Fibroblast of lung (primary cell): ENCODE data around the gene GLB1L3. TPM values are rescaled to one million over a fixed set of nuclear protein-coding genes. Genes with fewer than 3 reads are reported as not detected.

Experiments used
- DNase-seq, 2 donors: peaks; one replicate each; pipeline versions ENCODE4 v3.0.0 to v3.0.0-alpha.2; 2010; ENCODE audit warnings: low read depth in 2 of 2
- H2AFZ ChIP-seq: 2 replicates; pipeline ENCODE4 v1.5.1; 2012; ENCODE audit warnings: low read length, control low read depth, inconsistent platforms
- H3K27ac ChIP-seq: 2 replicates; pipeline ENCODE4 v1.5.1; 2011; ENCODE audit warnings: low read length, control low read depth; ENCODE audit not compliant: insufficient read depth
- H3K27me3 ChIP-seq: 2 replicates; pipeline ENCODE4 v1.5.1; 2011; ENCODE audit warnings: mild to moderate bottlenecking, low read length; ENCODE audit not compliant: control insufficient read depth, insufficient read depth
- H3K36me3 ChIP-seq: 2 replicates; pipeline ENCODE4 v1.5.1; 2011; ENCODE audit warnings: low read length; ENCODE audit not compliant: control insufficient read depth, insufficient read depth
- H3K4me1 ChIP-seq: 2 replicates; pipeline ENCODE4 v1.5.1; 2011; ENCODE audit warnings: low read length; ENCODE audit not compliant: control insufficient read depth, insufficient read depth; ENCODE audit errors: extremely low read depth
- H3K4me2 ChIP-seq: 2 replicates; pipeline ENCODE4 v1.5.1; 2011; ENCODE audit warnings: low read length, control low read depth; ENCODE audit not compliant: insufficient read depth; ENCODE audit errors: extremely low read depth
- H3K4me3 ChIP-seq, 4 experiments: fragments of 200-600 bp in 1 of 4; sonication (generic) in 1 of 4; replicated peaks in 1 of 4; 2 replicates each; pipeline ENCODE4 v1.5.1; 2011 to 2016; ENCODE audit warnings: low read length in 4 of 4, low read depth in 3 of 4, mild to moderate bottlenecking in 3 of 4, control low read depth in 2 of 4, inconsistent platforms in 1 of 4, mixed read lengths in 1 of 4; ENCODE audit not compliant: insufficient read depth in 1 of 4; ENCODE audit errors: control extremely low read depth in 1 of 4
- H3K79me2 ChIP-seq: 2 replicates; pipeline ENCODE4 v1.5.1; 2012; ENCODE audit warnings: mild to moderate bottlenecking, low read length, inconsistent platforms; ENCODE audit not compliant: control insufficient read depth, insufficient read depth
- H3K9ac ChIP-seq: 2 replicates; pipeline ENCODE4 v1.5.1; 2011; ENCODE audit warnings: mild to moderate bottlenecking, low read length, control low read depth; ENCODE audit not compliant: insufficient read depth
- H3K9me3 ChIP-seq: 2 replicates; pipeline ENCODE4 v1.5.1; 2012; ENCODE audit warnings: low read depth, low read length; ENCODE audit not compliant: control insufficient read depth, insufficient read depth
- H4K20me1 ChIP-seq: 2 replicates; pipeline ENCODE4 v1.5.1; 2011; ENCODE audit warnings: low read length; ENCODE audit not compliant: control insufficient read depth, insufficient read depth; ENCODE audit errors: extremely low read depth
- CTCF ChIP-seq, 2 donors: IDR thresholded peaks in 1 of 2; conservative IDR thresholded peaks in 1 of 2; 1 replicate in 1 of 2; 2 replicates in 1 of 2; pipeline ENCODE4 v1.5.1; 2011 to 2012; ENCODE audit warnings: low read length in 2 of 2, control low read depth in 1 of 2, inconsistent platforms in 1 of 2, low read depth in 1 of 2, mild to moderate bottlenecking in 1 of 2
- EZH2 ChIP-seq: IDR thresholded peaks from 2 replicates; pipeline ENCODE4 v1.5.1; 2012; ENCODE audit warnings: low read length, control low read depth, mild to moderate bottlenecking; ENCODE audit errors: missing control alignments
- polyA plus RNA-seq, 2 donors: library from polyadenylated mRNA; depleted of rRNA in 1 of 2; stranded (reverse) in 1 of 2; unstranded in 1 of 2; fragments of >200 nt; gene quantifications; 2 replicates each; pipeline ENCODE4 v1.2.1, GENCODE V29; 2011 to 2012; ENCODE audit warnings: missing spikeins in 1 of 2
- total RNA-seq: library from RNA; depleted of rRNA; stranded (reverse); fragments of >200 nt; gene quantifications from 2 replicates; pipeline ENCODE4 v1.2.1, GENCODE V29; 2014

Gene GLB1L3
- total and polyA plus RNA-seq, 2 donors (not counting 1 experiment from before 2014, with no cell fraction given): not detected

GRCh38 chr11:134266841-134267251 lies 9.3 kb upstream of the GLB1L3 start:
- peak; percentile 86 to 88 for DNase-seq
- no peaks in the 10 kb centered on the region for H4K20me1 ChIP-seq
- H3K27ac ChIP-seq: no peak overlapping the region
- TF ChIP-seq CTCF (conservative IDR thresholded peaks at IDR 0.05 in 1 of 2, IDR thresholded peaks at IDR 0.05 in 1 of 2; ENCODE audit: low read depth in 1 of 2, low read length in 2 of 2) (no peak), EZH2 (no peak)
- H3K79me2 ChIP-seq: no peaks in the 10 kb centered on the region
- H3K4me3 ChIP-seq: no peak overlapping the region
- peaks cover 1% of the 10 kb centered on the region for H3K27me3 ChIP-seq
- H3K4me1 ChIP-seq: no peaks in the 10 kb centered on the region
- no peak overlapping the region for H3K4me2 ChIP-seq
- no peak overlapping the region for H3K9ac ChIP-seq
- no peak overlapping the region for H2AFZ ChIP-seq
- peaks cover 3% of the 10 kb centered on the region for H3K36me3 ChIP-seq
- no peaks in the 10 kb centered on the region for H3K9me3 ChIP-seq

- Histone ChIP-seq H3K9ac (no peak overlapping the region), H3K4me3 (no peak overlapping the region), H3K36me3 (peaks cover 3% of the 10 kb centered on the region), H3K27ac (no peak overlapping the region), H3K27me3 (peaks cover 3% of the 10 kb centered on the region), H4K20me1 (no peaks in the 10 kb centered on the region), H2AFZ (no peak overlapping the region), H3K79me2 (no peaks in the 10 kb centered on the region), H3K9me3 (no peaks in the 10 kb centered on the region), H3K4me2 (no peak overlapping the region), H3K4me1 (no peaks in the 10 kb centered on the region)
- DNase-seq: no peak
- TF ChIP-seq EZH2 (no peak), CTCF (conservative IDR thresholded peaks at IDR 0.05 in 1 of 2, IDR thresholded peaks at IDR 0.05 in 1 of 2; ENCODE audit: low read depth in 1 of 2, low read length in 2 of 2) (no peak)
Measured at GRCh38 chr11:134267461-134267860, 8.7 kb upstream of the GLB1L3 start.

GRCh38 chr11:134267966-134268365 lies 8.2 kb upstream of the GLB1L3 start:
- Histone ChIP-seq H3K36me3 (peaks cover 3% of the 10 kb centered on the region), H3K79me2 (no peaks in the 10 kb centered on the region), H3K27ac (no peak overlapping the region), H4K20me1 (no peaks in the 10 kb centered on the region), H3K4me1 (no peaks in the 10 kb centered on the region), H3K27me3 (peaks cover 7% of the 10 kb centered on the region), H3K9ac (no peak overlapping the region), H2AFZ (no peak overlapping the region), H3K4me3 (no peak overlapping the region), H3K4me2 (no peak overlapping the region), H3K9me3 (no peaks in the 10 kb centered on the region)
- TF ChIP-seq EZH2 (no peak), CTCF (conservative IDR thresholded peaks at IDR 0.05 in 1 of 2, IDR thresholded peaks at IDR 0.05 in 1 of 2; ENCODE audit: low read depth in 1 of 2, low read length in 2 of 2) (no peak)
- DNase-seq: peak in 1 of 2 donors; percentile 63
